NCI-H128 (cell line): Measurements from ENCODE around the gene TEX51.

Experiments used
- DNase-seq: peaks from one replicate; lab custom pipeline; 2025; ENCODE audit not compliant: unreplicated experiment; lab: John Stamatoyannopoulos, UW

Gene TEX51

DNA sequence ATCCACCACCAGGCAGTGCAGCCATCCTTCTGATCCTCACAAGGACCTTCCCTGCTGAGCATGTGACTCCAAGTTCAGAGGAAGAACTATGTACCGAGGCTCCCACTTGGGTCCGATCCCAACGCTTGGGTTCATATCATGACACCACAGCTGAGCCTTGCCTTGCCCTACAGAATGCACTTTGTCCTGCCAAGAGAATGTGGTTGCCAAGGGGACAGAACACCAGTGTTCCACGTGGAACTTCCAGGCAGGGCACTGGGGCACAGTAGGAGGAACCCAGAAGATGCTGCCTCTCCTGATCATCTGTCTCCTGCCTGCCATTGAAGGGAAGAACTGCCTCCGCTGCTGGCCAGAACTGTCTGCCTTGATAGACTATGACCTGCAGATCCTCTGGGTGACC, at the start of gene TEX51:
TSS of gene TEX51 (plus strand) at position 255 of the 400 bp plus-strand sequence. CDS start at position 284, 29 bp downstream.
- DNase-seq, result no peak

DNA sequence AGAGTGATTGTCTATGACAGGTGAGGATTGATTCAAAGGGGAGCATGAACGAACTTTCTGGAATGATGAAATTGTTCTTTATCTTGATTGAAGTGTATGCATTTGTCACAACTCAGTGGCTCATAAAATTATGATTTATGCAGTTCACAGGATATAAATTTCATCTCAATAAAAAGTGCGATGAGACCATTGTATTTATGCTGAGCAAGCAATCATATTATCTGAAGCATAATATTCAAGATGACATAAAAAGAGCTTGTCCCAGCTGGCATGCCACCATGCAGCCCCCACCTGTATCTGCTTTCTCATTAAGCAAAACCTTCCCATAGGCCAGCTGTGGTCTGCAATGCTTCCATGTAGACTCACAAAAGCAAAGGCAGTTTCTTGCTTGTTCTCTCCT, 49.6 kb upstream of the TEX51 start:
- no peak for DNase-seq

DNA sequence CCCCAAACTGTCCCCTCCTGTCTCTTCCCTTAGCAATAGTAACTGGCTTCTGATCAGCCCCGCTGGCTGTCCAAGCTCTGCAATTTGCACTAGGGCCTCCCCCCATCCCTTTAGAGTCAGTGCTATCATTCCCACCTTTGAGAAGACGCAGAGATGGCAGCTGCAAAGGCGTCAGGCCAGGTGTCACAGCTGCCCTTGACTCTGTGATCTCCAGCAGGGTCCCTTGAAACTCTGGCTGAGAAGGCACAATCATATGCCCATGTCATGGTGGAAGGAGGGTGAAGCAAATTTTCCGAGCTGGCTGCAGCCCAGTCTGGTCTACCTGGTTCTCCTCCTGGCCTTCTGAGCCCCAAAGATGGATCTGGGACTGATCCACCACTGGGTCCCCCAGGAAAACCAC, 49.2 kb upstream of the TEX51 start:
- no peak for DNase-seq

DNA sequence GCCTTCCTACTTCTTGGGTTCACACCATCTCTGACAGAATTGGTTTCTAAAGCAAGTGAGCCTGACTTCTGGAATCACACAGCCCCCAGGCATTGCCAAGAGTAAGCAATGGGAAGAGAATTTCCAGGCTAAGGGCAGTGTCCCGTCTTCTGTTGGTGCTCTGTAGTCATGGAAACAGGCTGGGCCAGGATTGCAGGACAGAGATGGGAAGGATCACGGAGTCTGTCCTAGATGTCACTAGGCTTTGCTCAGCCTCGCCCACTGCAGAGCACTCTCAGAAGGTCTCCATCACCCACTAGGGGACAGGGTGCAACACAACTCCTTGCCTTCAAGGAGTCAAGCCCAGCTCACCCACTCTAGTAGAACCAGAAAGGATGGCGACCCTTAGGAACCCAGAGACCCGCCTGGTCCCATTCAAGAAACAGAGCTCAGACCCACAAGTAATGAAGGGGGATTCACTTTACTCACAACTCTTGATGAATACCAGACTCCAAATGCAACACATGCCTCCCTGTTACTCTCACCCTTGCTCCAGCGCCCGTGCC, 48.6 kb upstream of the TEX51 start:
- DNase-seq, result no peak

DNA sequence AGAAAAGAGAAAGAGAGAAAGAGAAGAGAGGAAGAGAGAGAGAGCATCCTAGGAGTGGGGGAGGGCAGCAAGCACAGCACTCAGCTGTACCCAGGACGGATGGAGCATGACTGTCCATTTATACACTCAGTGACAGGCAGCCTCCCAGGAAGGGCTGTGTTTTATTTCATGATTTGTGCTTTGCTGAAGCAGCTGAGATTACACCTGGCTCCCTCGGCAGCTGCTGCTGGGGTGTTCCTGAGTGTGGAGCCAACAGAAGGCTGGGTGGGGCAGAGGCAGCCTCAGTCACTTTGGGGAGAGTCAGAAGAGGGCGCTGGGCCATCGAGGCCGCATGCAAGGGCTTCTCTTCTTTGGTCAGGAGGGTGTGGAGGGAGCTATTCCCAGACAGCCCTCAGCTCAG, 47.8 kb upstream of the TEX51 start:
- no peak for DNase-seq

DNA sequence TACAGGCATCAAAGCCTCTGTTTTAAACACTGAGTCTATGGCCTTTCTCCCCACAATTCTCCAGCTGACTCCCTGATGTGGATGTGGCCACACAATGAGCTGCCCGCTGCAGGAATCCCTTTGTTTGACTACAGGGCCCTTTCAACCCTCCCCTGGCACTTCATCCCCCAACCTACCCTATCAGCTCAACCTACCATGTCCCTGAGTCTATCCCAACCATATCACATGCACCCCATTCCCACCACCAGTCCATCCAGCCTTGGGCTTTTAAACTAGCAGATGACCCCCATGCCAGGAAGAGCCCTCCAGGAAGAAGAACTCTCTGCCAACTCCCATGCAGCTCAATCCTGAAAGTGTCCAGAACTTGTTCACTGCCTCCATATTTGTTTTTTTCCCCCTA, 46.9 kb upstream of the TEX51 start:
- no peak for DNase-seq

DNA sequence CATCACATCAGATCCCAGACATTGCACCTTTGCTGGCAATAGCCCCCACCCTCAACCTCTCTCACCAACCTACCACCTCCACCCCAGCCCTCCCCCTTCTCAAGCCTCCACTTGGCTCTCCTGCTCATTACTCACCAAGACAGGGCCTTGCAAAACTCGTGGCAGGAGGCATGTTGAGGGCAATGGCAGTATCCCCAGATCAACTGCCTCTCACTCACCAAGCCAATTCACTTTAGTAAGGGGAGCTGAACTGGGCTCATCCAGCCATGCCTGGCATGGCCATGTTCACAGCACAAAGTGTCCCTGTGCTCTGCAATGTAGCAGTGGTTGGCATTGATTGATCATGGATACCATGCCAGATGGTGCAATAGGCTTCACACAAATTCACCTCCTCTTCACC, 46.3 kb upstream of the TEX51 start:
- no peak for DNase-seq

DNA sequence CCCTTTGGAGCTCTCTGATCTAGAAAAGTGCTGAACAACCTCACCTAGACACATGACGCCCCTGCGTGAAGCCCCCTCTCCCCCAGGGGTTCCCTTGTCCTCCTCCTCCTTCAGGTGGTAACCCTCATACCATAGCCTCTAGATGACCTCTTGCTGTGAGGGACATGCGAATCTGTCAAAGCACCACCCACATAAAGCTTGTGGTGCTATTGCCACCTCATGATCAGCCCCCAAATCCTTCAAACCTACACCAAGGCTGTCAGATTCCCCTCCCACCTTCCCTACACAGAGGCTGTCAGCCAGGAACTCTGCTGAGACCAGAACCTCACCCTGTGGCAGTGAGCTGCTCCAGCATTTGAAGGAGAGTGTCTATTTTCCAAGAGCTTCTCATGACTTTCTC, 43.1 kb upstream of the TEX51 start:
- DNase-seq, result no peak

DNA sequence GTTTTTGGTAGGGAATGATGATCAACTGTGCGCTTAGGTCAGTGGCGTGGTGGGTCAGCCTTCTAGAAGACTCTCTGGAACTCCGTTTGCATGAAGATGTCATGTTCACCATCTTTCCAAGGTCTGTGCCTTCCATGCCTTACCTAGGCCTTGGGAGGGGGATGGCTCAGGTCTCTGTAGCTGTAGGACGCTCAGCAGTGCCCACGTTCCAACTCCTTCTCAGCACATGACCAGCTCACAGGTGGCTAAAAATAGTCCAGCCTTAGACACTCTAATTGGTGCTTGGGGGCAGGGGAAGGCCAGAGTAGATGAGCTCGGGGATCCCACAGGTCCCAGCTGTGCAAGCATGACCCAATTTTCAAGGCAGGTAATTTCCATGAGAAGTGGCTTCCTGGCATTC, 42.3 kb upstream of the TEX51 start:
- no peak for DNase-seq

DNA sequence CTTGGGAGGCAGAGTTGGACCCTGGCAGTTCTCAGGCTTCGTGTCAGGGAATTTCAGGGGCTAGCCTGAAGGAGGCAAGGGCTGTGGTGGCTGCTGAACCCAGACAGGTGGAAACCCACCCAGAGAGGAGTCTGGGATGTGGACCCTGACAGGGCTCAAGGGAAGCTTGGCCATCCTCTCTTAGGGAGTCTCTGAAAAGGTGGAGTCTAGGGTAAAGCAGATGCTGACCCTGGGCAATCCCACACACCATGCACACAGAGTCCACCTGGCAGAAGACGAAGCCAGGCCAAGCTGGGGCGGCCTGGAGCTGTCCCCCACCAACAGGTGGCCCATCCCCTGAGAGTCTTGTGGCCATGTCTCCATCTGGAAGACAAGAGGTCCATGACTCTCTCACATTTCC, 41.2 kb upstream of the TEX51 start:
- no peak for DNase-seq

DNA sequence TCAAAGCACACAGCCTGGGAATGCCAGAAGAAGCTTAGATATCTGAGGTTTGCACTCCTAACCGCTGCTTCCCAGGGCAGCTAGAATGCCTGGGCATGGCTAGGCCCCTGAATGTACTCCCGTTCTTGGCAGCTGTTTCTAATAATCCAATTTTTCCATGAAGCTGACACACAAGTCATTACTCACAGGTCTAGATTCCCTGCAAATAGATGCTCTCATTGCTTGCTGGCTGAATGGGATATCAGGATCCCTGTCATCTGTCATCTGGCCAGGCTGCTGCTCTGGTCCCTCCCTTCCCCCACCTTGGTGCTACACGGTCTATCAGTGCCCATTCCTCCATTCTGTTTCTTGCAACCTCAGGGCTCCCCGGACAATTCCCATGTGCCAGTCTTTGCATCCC, 40.7 kb upstream of the TEX51 start:
- no peak for DNase-seq

DNA sequence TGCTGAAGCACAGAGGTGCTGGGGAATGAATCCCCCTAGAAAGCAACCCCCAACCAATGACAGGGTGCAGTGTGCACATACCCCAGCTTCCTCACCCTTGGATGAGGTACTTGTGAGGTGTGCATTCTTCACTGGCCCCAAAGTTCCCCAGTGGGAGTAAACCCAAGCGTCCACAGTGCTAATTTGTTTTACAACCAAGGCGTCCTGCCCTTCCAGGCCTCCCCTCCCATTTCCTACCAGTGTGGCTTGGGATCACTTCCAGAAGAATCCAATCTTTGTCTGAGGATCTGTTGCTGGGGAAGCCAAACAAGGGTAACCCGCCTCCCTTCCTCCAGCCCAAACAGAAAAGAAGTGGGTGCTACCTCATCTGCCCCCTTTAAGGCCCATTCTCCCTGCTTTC, 40.3 kb upstream of the TEX51 start:
- no peak for DNase-seq

DNA sequence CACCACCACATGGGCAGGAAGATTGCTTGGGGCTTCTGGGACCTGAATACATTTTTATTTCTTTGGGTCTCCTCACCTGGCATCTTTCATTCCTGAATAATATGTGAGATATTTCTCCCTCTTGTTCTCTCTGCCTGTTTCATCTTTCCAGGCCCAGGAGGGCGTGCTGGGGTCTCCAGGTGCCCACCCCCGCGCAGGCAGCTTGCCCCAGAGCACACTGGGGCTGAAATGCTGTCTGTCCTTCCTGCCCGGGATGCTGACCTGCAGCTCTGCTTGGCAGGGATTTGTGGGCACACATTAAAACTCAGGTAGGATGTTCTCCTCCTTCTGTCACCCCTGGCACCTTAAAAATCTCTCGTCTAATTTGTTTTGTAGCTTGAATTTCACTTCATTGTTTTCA, 39.7 kb upstream of the TEX51 start:
- DNase-seq, result no peak

DNA sequence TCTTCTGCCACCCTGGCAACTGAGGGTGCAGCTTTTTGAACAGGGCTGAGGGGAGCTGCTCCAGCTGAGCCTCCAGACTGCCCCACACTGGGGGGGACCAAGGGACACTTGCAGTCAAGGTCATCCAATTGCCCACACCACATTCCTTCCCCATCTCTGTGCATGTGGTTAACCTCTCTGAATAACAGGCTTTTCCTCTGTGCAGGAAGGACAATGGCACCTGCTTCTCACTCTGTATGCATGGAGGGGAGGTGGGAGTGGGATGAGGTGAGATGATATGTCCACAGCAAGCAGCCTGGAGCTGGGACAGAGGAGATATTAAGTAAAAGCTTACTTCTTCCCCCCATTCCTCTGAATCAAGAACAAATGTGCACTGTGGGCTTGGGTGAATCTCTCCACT, 39.1 kb upstream of the TEX51 start:
- no peak for DNase-seq

DNA sequence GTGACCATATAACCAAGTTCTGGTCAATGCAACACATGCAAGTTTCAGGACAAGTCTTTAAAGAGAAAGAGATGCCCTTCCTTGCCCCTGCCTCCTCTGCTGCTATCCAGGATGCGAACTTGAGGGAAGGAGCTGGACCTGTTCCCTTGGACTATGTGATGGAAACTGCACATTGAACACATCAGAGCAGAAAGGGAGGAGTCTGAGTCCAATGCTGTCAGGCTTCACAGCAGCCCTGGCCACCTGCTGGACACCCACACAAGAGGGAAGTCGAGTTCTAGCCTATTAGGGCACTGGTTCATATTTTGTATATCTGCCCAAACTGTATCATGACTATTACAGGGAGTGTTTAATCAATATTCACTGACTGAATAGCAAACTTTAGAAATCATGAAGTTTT, 38.3 kb upstream of the TEX51 start:
- DNase-seq, result no peak

DNA sequence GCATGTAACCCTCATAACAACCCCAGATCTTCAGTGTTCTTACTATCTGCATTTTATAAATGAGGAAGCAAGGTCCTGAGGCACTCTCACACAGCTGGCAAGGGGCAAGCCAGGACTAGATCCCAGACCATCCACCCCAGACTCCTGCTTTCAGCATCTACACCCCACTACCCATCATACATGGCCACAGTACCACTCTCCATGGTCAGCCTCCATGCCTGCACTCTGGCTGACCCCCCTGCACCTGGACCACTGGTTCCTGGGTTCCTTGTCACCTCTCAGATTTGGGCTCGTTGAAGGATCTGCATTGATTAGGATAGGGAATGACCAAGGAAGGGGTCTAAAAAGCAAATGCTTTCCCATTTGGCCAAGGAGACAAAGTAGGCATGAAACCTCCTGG, 36.0 kb upstream of the TEX51 start:
- no peak for DNase-seq

DNA sequence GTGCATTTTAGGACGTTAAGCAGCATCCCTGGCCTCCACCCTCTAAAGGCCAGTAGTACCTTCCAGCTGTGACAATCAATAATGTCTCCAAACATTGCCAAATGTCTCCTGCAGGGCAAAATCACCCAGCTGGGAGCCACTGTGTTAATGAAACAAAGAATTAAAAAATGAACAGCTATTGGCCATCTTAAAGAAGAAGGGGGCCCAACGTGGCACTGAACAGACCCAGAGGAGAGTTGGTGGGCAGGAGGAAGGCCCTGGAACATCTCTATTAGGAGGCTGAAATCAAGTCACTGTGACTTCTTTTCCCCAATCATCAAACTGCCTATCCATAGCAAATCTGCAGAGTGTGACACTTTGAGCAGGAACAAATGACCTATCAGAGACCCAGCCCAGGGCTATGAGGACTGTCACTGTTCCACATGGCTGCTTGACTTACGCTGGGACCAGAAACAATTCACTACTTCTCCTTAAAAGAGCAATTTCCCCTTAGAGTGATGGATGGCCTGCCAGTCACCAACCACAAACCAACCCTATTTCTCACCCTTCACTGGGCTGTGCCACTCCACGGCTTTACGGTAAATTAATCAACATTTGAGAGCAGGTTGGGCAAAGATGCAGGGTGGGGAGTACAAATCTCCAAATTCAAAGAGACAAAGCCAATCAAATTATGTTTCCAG, 35.2 kb upstream of the TEX51 start:
- DNase-seq, result no peak

DNA sequence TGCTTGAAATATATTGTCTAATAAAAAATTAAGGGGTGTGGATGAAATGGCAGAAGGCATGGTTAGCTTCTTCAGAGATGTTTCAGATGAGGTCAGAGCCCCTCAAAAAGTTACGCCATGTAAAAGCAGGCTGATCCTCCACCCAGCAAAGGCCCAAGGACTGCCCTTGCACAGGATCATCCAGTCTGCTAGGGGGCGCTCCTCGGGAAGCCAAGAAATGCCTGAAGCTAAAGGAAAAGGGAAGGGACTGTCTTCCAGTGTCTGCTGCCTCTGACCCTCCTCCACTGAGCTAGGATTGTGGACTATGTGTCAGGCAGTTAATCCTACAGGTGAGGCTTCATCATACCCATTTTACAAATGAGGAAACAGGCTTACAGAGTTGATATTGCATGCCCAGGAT, 33.8 kb upstream of the TEX51 start:
- no peak for DNase-seq

DNA sequence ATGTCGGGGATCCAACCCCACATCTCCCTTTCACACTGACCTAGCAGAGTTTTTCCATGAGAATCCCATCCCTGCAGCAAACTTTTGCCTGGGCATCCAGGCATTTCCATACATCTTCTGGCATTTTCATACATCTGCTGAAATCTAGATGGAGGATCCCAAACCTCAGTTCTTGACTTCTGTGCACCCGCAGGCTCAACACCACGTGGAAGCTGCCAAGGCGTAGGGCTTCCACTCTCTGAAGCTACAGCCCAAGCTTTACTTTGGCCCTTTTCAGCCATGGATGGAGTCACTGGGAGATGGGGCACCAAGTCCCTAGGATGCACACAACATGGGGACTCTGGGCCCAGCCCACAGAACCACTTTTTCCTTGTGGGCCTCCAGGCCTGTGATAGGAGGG, 32.2 kb upstream of the TEX51 start:
- DNase-seq, result no peak

DNA sequence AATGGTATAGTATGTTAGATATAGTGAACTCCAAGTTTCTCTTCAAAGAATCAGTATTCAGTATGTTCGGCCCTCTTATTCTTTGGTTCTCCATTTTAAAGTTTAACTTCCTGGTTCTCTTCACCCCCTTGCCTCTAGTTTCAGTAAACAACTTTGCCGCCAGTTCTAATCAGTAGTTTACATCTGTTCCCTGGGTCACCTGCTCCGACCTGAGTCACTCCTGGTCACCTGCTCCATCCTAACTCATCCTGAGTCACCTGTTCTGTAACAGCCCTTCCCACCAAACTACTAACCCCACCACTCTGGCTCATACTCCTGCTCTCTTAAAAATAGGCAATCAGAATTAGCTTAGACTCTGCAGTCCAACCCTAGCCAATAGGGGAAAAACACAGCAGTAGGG, 23.7 kb upstream of the TEX51 start:
- DNase-seq, result no peak

DNA sequence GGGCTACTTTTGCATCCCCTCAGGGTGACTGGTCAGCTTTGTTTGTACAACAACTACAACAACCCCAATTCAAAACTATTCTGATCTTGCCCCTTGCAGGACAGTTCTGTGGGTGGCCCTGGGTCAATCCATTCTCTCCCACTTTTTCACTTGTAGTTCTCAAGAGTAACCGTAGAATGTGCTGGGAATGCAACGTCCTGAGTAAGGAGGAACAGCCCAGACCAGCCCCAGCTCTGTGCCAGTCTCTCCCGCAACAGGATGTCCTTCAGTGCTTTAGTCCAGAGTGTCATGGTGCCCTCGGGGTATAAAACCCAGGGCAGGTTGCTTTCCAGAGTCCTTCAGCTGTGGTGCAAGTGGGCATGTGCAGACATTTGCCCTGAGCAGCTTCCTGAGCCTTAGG, 22.1 kb upstream of the TEX51 start:
- DNase-seq, result no peak

DNA sequence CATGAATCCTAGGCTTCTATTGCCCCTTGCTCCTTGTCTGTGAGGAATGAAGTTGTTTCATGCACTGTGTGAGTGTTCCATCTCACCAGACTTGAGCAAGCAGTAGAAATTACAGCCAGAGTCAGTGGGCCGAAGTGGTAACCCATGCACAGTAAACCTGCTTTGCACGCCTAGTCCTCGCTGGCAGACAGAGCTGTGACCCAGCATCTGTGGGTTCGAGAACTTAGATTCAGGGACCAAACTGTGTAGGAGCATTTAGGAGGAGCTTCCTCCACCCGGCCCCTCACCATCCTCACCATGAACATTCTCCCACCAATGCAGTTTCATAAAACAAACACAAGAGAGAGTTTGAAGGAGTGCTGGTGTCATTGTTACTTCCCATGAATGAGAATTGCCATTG, 21.6 kb upstream of the TEX51 start:
- DNase-seq, result no peak

DNA sequence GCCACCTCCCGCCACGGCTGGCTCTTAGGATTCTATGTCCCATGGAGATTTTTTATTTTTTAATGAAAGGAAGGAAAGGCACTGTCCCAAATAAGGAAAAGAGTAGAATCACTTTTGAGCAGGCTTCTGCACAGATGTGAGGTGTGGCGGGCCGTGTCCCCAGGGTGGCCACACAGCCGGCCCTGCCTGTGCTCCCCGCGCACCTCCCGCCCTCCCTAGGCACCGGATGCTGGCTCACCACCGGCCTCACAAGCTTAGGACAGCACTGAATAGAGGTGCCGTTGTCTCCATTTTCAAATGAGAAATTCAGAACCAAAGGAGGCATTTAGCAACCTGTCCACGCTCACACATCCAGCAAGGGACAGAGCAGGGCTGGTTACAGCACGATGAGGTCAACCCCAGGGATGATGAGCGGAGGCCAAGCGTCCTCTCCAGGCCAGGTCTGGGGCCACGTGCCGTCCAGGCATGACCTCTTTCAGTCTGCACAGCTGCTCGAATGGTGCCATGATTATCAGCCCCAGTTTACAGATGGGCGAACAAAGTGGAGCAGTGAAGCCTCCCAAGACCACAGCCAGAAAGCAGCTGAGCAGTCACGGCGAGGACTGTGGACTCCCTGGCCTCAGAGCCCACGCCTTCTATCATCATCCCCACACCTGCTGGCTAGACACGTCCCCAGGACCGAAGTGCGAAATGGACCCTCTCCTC, 20.7 kb upstream of the TEX51 start:
- DNase-seq, result no peak
